Measurements from ENCODE around the gene TDRD12.
"Not testable (repeated sequence)": the region's sequence is repeated elsewhere in the genome, so short reads cannot be mapped to it uniquely, and the experiment has no call there.

The TDRD12 gene

DNA sequence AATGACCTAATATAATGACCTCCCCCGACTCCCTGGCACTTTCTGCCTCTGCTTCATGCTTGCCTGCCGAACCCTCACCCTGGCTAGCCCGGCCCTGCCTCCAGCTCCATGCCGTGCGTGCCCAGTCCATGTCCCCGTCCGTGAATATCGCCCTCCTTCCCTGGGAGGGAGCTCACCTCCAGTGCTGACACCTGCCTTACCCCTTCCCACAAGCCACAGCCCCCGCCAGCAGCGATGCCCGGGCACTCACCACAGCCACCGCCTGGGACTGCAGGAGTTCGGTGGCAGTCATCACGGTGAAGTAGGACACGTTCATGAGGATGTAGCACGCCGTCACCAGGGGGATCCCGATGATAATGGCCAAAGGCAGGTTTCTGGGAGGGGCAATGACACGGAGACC, 140.0 kb downstream of the TDRD12 start:
- H3K27ac Mint-ChIP-seq: no peak overlapping the region
- intact Hi-C loops (cut with micrococcal nuclease): no loop called here
- no peak overlapping the region for H3K4me3 Mint-ChIP-seq
- H3K9me3 Mint-ChIP-seq: no peaks in the 10 kb centered on the region
- no peaks in the 10 kb centered on the region for H3K4me1 Mint-ChIP-seq (ENCODE audit: low read depth)
- no peaks in the 10 kb centered on the region for H3K36me3 Mint-ChIP-seq (ENCODE audit: low read depth)
- H3K27me3 Mint-ChIP-seq: no peaks in the 10 kb centered on the region

DNA sequence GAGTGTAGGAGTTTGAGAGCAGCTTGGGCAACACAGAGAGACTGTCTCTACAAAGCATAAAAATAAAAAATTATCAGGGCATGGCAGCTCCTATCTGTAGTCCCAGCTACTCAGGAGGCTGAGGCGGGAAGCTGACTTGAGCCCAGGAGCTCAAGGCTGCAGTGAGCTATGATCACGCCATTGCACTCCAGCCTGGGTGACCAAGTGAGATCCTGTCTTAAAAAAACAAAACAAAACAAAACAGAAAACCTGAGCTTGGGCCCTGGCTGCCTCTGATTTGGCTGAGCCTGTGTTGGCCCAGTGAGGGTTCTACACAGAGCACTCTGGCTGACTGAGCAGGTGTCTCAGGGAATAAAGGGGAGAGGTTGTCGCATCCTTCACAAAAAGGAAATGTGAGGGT, 142.0 kb downstream of the TDRD12 start:
- Mint-ChIP-seq H3K27ac (no peak overlapping the region), H3K4me1 (ENCODE audit: low read depth) (no peaks in the 10 kb centered on the region), H3K27me3 (no peaks in the 10 kb centered on the region)

DNA sequence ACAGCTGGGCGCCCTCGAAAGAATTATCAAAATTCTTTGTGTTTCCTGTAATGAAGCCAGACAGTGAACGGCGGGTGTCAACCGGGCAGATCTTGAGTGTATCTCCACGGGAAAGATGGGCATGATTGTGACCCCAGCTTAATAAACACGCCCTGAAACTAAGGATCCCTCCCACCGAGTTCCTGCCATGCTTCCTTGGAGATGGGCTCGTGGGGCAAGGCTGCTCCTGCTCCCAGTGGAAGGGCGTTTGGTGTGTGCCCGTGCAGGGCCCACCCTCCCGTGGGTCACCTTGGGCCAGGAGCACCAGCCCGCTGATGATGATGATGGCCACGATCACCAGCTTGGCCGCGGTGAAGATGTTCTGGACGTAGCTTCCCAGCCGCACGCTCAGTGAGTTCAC, 142.6 kb downstream of the TDRD12 start:
- Mint-ChIP-seq H3K4me1 (ENCODE audit: low read depth) (no peaks in the 10 kb centered on the region), H3K4me3 (no peak overlapping the region), H3K27ac (no peak overlapping the region), H3K27me3 (no peaks in the 10 kb centered on the region), H3K9me3 (no peaks in the 10 kb centered on the region), H3K36me3 (ENCODE audit: low read depth) (no peaks in the 10 kb centered on the region)
- intact Hi-C loops (cut with micrococcal nuclease): no loop called here

More for the DNA sequence above, 142.0 kb downstream of the TDRD12 start:
- Mint-ChIP-seq H3K9me3 (no peaks in the 10 kb centered on the region), H3K4me3 (no peak overlapping the region), H3K36me3 (ENCODE audit: low read depth) (no peaks in the 10 kb centered on the region)
- intact Hi-C loops (cut with micrococcal nuclease): no loop called here

DNA sequence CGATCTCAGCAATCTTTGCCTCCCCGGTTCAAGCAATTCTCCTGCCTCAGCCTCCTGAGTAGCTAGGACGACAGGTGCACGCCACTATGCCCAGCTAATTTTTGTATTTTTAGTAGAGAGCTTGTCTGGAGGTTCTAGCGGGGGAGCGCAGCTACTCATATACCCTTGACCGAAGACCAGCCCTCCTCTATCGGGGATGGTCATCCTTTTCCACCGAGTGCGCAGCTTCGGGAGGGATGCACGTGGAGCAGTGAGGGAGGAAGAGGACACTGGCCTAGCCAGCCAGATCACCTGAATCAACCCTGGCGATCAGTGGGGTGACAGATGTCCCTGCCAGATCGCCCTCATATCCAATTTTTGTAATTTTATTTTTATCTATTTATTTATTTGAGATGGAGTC, 143.2 kb downstream of the TDRD12 start:
- Mint-ChIP-seq H3K4me1 (ENCODE audit: low read depth) (no peaks in the 10 kb centered on the region), H3K4me3 (no peak overlapping the region), H3K27ac (no peak overlapping the region), H3K9me3 (no peaks in the 10 kb centered on the region), H3K36me3 (ENCODE audit: low read depth) (no peaks in the 10 kb centered on the region), H3K27me3 (no peaks in the 10 kb centered on the region)
- intact Hi-C loops (cut with micrococcal nuclease): no loop called here

DNA sequence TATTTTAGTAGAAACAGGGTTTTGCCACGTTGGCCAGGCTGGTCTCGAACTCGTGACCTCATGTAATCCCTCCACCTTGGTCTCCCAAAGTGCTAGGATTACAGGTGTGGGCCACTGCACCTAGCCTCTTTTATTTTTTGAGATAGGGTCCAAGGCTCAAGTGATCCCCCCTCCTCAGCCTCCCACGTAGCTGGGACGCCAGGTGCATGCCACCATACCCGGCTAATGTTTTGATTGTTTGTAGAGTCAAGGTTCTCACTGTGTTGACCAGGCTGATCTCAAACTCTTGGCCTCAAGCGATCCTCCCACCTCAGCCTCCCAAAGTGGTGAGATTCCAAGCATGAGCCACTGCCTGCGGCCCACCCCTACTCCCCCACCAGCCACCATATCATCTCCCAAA, 143.7 kb downstream of the TDRD12 start:
- Mint-ChIP-seq H3K36me3 (ENCODE audit: low read depth) (no peaks in the 10 kb centered on the region), H3K9me3 (no peaks in the 10 kb centered on the region), H3K4me3 (no peak overlapping the region), H3K4me1 (ENCODE audit: low read depth) (no peaks in the 10 kb centered on the region), H3K27me3 (no peaks in the 10 kb centered on the region), H3K27ac (no peak overlapping the region)
- intact Hi-C loops (cut with micrococcal nuclease): no loop called here

DNA sequence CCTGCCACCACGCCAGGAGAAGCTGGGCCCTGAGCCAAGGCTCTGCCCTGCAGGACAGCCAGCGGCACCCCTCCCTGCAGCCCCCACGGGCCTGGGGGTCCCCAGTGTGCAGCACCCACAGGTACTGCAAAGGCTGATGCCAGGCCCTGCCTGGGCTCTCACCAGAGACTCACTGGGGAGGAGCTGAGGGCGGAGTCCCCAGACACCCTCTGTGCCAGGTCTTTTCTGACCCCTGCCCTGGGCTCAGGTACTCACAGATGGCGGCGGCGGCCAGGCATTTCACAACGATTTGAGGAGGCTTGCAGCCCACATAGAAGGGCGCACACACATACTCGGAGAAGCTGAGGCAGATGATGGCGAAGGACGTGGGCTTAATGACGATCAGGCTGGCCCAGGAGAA, 144.3 kb downstream of the TDRD12 start:
- Mint-ChIP-seq H3K27me3 (no peaks in the 10 kb centered on the region), H3K36me3 (ENCODE audit: low read depth) (no peaks in the 10 kb centered on the region), H3K9me3 (no peaks in the 10 kb centered on the region), H3K4me1 (ENCODE audit: low read depth) (no peaks in the 10 kb centered on the region), H3K27ac (no peak overlapping the region), H3K4me3 (no peak overlapping the region)
- intact Hi-C loops (cut with micrococcal nuclease): no loop called here

DNA sequence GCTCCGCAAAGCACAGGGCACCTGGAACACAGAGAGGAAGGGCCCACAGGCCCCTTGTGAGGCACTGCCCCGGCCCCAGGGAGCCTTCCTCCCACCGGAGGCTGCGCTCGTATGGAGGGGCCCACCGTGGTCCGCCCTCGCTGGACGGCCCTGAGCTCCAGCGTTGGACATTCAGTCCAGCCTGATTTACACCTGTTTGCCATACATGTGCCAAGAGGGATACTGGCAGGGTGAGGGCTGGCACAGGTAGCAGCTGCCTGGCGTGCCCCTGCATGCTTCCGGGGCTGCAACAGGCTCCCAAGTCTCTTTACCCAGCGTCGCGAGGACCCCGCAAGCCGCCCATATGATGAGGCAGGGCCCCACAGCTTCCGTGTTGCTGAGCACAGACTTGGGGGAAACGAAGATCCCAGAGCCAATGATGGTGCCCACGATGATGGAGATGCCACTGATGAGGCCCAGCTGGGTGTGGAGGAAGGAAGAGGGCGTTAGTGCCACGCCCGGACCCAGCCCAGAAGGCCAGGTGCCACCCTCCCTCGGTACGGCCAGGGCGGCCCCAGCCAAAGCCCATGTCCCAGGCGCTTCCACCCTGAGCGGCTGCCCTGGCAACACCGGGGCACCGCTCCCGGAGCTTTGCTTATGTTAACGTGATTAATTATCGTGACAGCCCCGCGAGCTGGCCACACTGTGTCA, 144.9 kb downstream of the TDRD12 start:
- H3K27ac Mint-ChIP-seq: no peak overlapping the region
- no peaks in the 10 kb centered on the region for H3K36me3 Mint-ChIP-seq (ENCODE audit: low read depth)
- H3K9me3 Mint-ChIP-seq: no peaks in the 10 kb centered on the region
- intact Hi-C loops (cut with micrococcal nuclease): no loop called here
- no peak overlapping the region for H3K4me3 Mint-ChIP-seq
- no peaks in the 10 kb centered on the region for H3K27me3 Mint-ChIP-seq
- H3K4me1 Mint-ChIP-seq (ENCODE audit: low read depth): no peaks in the 10 kb centered on the region

DNA sequence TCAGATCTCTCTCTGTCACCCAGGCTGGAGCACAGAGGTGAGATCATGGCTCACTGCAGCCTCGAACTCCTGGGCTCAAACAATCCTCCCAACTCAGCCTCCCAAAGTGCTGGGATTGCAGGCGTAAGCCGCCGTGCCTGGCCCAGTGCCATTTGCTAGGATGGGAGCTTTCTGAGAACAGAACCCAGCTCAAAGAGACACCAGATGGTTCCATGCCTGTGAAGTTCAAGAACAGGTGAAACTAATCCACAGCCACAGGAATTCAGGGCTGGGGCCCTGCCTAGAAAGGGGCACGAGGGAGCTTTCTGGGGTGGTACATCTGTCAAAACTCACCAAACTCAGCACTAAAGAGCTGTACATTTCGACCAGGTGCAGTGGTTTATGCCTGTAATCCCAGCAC, 145.8 kb downstream of the TDRD12 start:
- Mint-ChIP-seq H3K4me1 (ENCODE audit: low read depth) (no peaks in the 10 kb centered on the region), H3K36me3 (ENCODE audit: low read depth) (no peaks in the 10 kb centered on the region), H3K9me3 (no peaks in the 10 kb centered on the region), H3K27me3 (no peaks in the 10 kb centered on the region), H3K4me3 (no peak overlapping the region), H3K27ac (no peak overlapping the region)
- intact Hi-C loops (cut with micrococcal nuclease): no loop called here

DNA sequence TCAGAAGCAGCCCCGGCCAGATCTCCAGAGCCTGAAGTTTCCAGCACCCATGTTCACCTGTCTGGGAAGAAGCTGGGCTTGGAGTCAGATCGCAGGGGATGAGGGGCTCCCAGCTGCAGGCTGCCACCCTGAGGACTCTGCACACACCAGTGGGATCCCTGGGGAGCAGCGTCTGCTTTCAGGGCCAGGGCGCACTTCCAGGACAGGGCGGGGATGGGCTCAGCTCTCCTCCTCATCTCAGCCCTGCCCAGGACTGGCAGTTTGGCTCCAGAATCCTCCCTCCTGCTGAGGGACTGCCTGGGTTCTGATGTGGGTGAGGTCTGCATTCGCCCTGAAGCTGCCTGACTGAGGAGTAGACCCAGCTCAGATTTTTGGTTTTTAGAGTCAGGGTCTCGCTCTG, 146.5 kb downstream of the TDRD12 start:
- Mint-ChIP-seq H3K9me3 (no peaks in the 10 kb centered on the region), H3K27me3 (no peaks in the 10 kb centered on the region), H3K36me3 (ENCODE audit: low read depth) (no peaks in the 10 kb centered on the region), H3K4me3 (no peak overlapping the region), H3K27ac (no peak overlapping the region), H3K4me1 (ENCODE audit: low read depth) (no peaks in the 10 kb centered on the region)
- intact Hi-C loops (cut with micrococcal nuclease): no loop called here

DNA sequence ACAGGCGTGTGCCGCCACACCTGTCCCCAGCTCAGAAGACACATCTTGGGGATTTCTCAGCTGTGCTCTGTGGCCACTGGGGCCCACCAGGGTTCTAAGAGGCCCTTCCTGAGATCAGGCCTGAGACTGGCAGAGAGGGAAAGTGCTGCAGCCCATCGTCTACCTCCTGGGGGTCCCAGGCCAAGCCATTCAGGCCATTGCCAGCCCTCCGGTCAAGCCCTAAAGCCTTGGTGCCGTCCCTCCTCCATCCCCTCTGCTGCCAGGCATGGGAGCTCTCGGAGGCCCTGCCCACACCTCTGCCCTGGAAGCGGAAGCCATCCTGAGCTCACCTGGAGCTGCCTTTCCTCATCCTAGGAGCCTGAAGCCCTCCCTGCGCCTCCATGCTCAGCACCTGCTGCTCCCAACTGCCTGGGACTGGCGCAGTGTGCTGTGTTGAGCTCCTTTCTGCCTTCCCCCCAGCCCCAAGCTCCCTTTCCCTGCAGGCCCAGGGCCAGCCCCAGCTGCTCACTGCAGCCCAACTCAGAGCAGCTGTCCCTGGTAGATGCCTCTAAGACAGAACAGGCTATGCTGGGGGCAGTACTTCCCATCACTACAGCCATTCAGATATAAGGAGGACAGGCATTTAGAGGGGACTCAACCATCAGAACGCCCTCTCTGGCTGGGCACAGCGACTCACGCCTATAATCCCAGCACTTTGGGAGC, 147.1 kb downstream of the TDRD12 start:
- H3K4me1 Mint-ChIP-seq (ENCODE audit: low read depth): no peaks in the 10 kb centered on the region
- H3K36me3 Mint-ChIP-seq (ENCODE audit: low read depth): no peaks in the 10 kb centered on the region
- H3K4me3 Mint-ChIP-seq: no peak overlapping the region
- no peaks in the 10 kb centered on the region for H3K9me3 Mint-ChIP-seq
- intact Hi-C loops (cut with micrococcal nuclease): no loop called here
- no peak overlapping the region for H3K27ac Mint-ChIP-seq
- no peaks in the 10 kb centered on the region for H3K27me3 Mint-ChIP-seq

DNA sequence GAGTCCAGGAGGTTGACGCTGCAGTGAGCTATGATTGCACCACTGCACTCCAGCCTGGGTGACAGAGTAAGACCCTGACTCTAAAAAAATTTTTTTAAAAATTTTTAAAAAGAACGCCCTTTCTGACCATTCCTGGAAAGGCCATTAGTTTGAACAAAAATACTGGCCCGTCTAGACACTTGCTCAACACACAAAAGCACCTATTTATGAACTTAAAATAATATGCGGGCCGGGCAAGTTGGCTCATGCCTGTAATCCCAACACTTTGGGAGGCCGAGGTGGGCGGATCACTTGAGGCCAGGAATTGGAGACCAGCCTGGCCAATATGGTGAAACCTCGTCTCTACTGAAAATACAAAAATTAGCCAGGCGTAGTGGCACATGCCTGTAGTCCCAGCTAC, 147.9 kb downstream of the TDRD12 start:
- H3K4me1 Mint-ChIP-seq (ENCODE audit: low read depth); H3K36me3 Mint-ChIP-seq (ENCODE audit: low read depth); H3K27me3 Mint-ChIP-seq; intact Hi-C loops (cut with micrococcal nuclease); H3K4me3 Mint-ChIP-seq; H3K9me3 Mint-ChIP-seq; H3K27ac Mint-ChIP-seq: not testable (repeated sequence)

DNA sequence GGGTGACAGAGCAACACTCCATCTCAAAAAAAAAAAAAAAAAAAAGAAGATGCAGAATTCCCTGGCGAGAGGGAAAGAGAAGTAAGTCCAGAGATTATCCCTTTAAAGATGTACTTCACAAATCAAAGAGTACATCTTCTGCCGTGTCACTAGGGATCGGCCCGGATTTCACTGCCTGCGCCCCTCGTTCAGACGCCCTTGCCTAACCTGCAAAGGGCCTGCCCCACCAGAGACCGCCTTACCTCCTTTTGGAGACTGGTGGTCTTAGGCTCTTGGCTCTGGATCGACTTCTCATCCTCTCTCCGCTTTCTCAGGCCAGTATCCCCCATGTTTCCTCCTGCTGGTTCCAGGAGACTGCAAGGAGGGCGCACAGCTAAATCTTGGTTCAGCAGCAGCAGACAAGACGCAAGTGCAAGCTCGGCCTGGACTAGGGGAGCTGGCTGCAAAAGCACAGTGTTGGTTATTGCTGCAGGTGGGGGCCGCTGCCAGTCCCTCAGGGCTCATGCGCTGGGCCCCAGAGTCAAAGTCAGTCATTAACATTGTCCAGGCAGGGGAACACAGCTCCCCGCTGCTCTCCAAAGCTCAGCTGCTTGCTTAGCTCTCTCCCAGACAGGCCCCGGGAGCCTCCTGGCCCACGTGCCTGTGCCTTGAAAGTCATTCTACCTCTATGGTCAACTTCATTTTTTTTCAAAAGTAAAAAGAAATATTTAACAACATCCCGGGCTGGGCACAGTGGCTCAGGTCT, 148.8 kb downstream of the TDRD12 start:
- H3K4me3 Mint-ChIP-seq: no peak overlapping the region
- intact Hi-C loops (cut with micrococcal nuclease): no loop called here
- H3K9me3 Mint-ChIP-seq: no peaks in the 10 kb centered on the region
- H3K36me3 Mint-ChIP-seq (ENCODE audit: low read depth): no peaks in the 10 kb centered on the region
- no peak overlapping the region for H3K27ac Mint-ChIP-seq
- no peaks in the 10 kb centered on the region for H3K27me3 Mint-ChIP-seq
- no peaks in the 10 kb centered on the region for H3K4me1 Mint-ChIP-seq (ENCODE audit: low read depth)

DNA sequence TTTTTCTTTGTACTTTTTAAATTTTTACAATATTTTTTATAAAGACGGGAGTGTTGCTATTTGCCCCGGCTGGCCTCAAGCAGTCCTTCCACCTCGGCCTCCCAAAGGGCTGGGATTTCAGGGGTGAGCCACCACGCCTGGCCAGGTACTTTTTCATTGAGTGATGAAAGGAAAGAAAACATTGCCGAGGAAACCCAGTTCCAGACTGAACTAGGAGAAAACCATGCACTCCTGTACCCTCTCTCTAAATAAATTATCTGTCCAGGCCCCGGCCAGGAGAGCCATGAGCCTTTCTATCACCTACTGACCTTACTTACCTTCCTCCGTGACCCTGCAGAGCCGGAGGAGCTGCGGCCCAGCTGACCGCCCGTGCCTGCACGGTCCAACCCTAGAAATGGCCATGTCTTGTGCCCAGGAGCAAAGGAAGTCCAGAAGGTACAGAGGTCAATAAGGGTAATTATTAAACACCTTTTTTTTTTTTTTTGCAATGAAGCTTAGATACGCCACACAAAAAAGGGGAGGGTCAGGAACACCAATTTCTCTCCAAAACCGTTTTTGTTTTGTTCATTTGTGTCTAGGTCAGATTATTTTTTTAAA, 149.9 kb downstream of the TDRD12 start, which contains the start of gene SLC7A9:
Gene SLC7A9, minus strand, starts transcription at position 399 of the 597 bp plus-strand sequence. CDS start 1,233 bp downstream, outside the sequence.
- Mint-ChIP-seq H3K9me3 (no peaks in the 10 kb centered on the region), H3K4me1 (ENCODE audit: low read depth) (no peaks in the 10 kb centered on the region), H3K27ac (no peak within 1 kb of the TSS), H3K36me3 (ENCODE audit: low read depth) (no peaks in the 10 kb centered on the region), H3K4me3 (no peak within 1 kb of the TSS), H3K27me3 (no peaks in the 10 kb centered on the region)
- intact Hi-C loops (cut with micrococcal nuclease): no loop called here

DNA sequence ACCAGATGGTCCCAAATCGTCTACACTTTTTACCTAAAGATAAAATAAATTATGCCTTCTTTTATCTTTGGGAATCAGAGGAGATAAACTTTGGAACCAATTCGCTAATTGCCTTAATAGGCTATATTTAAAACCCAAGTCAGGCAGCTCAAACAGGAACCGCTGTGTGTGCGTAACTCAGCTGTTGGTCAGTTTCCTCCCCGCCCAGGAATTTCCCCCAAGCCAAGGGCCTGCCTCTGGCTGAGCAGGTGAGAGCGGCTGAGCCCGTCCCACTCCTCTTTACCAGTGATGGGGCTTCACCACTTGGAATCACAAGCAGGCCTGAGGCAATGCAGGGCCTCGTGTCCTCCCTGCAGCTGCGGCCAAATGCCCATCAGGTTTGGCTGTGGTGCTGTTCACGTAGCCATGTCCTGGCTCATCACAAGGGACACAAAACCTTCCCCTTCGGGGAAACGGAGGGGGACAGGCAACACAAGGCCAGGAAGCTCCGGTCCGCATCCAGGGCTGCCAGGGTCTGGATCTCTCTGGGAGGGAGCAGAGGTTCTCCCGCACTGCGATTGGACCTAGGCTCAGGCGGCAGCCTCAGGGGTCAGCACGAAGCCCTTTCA, 150.5 kb downstream of the TDRD12 start:
- Mint-ChIP-seq H3K36me3 (ENCODE audit: low read depth) (no peaks in the 10 kb centered on the region), H3K27ac (no peak overlapping the region), H3K27me3 (no peaks in the 10 kb centered on the region), H3K4me3 (no peak overlapping the region), H3K4me1 (ENCODE audit: low read depth) (no peaks in the 10 kb centered on the region), H3K9me3 (no peaks in the 10 kb centered on the region)
- intact Hi-C loops (cut with micrococcal nuclease): no loop called here
